NT2/D1 (cell line): Measurements from ENCODE around the gene GPR146.

Experiments used
- SUZ12 ChIP-seq: IDR thresholded peaks from 2 replicates; pipeline ENCODE4 v1.6.1; 2011; ENCODE audit not compliant: insufficient read length, insufficient read depth; ENCODE audit errors: extremely low read depth
- YY1 ChIP-seq: IDR thresholded peaks from 2 replicates; pipeline ENCODE4 v1.6.1; 2011; ENCODE audit not compliant: insufficient read length, insufficient read depth
- ZNF274 ChIP-seq: IDR thresholded peaks from 2 replicates; pipeline ENCODE4 v1.6.1; 2011; ENCODE audit warnings: mild to moderate bottlenecking, low read depth, low read length

DNA sequence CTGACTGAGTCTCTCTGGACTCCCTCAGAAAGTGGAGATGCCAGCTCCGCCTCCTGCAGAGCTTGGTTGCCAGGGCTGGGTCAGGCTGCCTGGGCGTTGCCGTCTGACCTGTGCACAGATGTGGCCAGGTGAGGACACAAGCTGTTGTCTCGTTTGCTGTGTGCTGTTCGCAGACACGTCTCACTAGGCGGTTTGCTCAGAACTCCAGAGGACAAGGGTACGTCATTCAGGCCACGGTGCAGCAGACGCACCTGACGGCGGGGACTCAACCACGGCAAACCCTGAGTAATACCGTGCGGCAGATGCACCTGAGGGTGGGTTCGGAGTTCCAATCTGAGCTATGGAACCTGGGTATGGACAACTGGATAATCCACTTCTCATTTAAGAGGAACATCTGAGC, 55.3 kb downstream of the GPR146 start:
- TF ChIP-seq SUZ12 = no peak
- no peak for TF ChIP-seq YY1
- no peak for TF ChIP-seq ZNF274
